NOMO-1 (cell line): ENCODE measurements around the gene SUGCT.

Experiments used
- DNase-seq, 2 experiments: peaks; one replicate each; lab custom pipeline; 2025; ENCODE audit not compliant: unreplicated experiment in 2 of 2; lab: John Stamatoyannopoulos, UW

Gene SUGCT

GRCh38 chr7:40701836-40702551 is 567.2 kb downstream of the SUGCT start:
- DNase-seq, result peak; percentile 50 to 57

- DNase-seq, result no peak
These were observed 569.4 kb downstream of the SUGCT start for GRCh38 chr7:40704172-40704571.

GRCh38 chr7:40706829-40707228 is 572.0 kb downstream of the SUGCT start:
- DNase-seq, result no peak

- no peak for DNase-seq
These were observed 574.5 kb downstream of the SUGCT start for GRCh38 chr7:40709062-40709964.

- DNase-seq, result no peak
These were observed 576.9 kb downstream of the SUGCT start for GRCh38 chr7:40711706-40712105.

- DNase-seq, result no peak
These were observed 579.7 kb downstream of the SUGCT start for GRCh38 chr7:40714363-40715052.

GRCh38 chr7:40715053-40715430 is 580.2 kb downstream of the SUGCT start:
- no peak for DNase-seq

- no peak for DNase-seq
These were observed 581.2 kb downstream of the SUGCT start for GRCh38 chr7:40716052-40716451.

GRCh38 chr7:40717242-40717641 is 582.4 kb downstream of the SUGCT start:
- peak; percentile 76 to 78 for DNase-seq

GRCh38 chr7:40720416-40720815 is 585.6 kb downstream of the SUGCT start:
- DNase-seq, result no peak

GRCh38 chr7:40721342-40721949 is 586.6 kb downstream of the SUGCT start:
- no peak for DNase-seq

GRCh38 chr7:40722242-40722641 is 587.4 kb downstream of the SUGCT start:
- DNase-seq, result no peak

- DNase-seq, result no peak
These were observed 589.0 kb downstream of the SUGCT start for GRCh38 chr7:40723829-40724228.

- no peak for DNase-seq
These were observed 591.8 kb downstream of the SUGCT start for GRCh38 chr7:40726559-40726958.

- no peak for DNase-seq
These were observed 598.3 kb downstream of the SUGCT start for GRCh38 chr7:40733114-40733513.

GRCh38 chr7:40733578-40733977 is 598.8 kb downstream of the SUGCT start:
- peak in 1 of 2 experiments; percentile 56 for DNase-seq

- DNase-seq, result no peak
These were observed 604.5 kb downstream of the SUGCT start for GRCh38 chr7:40739257-40739656.

- DNase-seq, result no peak
These were observed 607.5 kb downstream of the SUGCT start for GRCh38 chr7:40742270-40742669.

GRCh38 chr7:40746841-40747556 is 612.2 kb downstream of the SUGCT start:
- peak in 1 of 2 experiments; percentile 54 for DNase-seq

GRCh38 chr7:40747856-40748255 is 613.1 kb downstream of the SUGCT start:
- no peak for DNase-seq
